BJ (cell line): ENCODE results near the gene HSD11B1. TPM values are rescaled to one million over a fixed set of nuclear protein-coding genes. Genes with fewer than 3 reads are reported as not detected.

Experiments used
- CTCF ChIA-PET: fragments of 350-600 bp; formaldehyde crosslinking; extraction: SDS; loops from one replicate; lab custom pipeline; 2021; ENCODE audit warnings: antibody characterized with exemption, inconsistent platforms; lab: Yijun Ruan, JAX
- POLR2A ChIA-PET: fragments of 300-600 bp; sonication (Branson Sonifier 250); formaldehyde crosslinking; extraction: SDS; loops from one replicate; lab custom pipeline; 2021; ENCODE audit warnings: antibody characterized with exemption; lab: Charles Lee
- DNase-seq: peaks from one replicate; pipeline ENCODE4 v3.0.0-alpha.2; 2011; ENCODE audit warnings: low read depth
- H3K27me3 ChIP-seq: 2 replicates; pipeline ENCODE4 v1.6.0; 2011; ENCODE audit warnings: low read length; ENCODE audit not compliant: control insufficient read depth, insufficient read depth
- H3K36me3 ChIP-seq: 2 replicates; pipeline ENCODE4 v1.5.1; 2011; ENCODE audit warnings: low read length; ENCODE audit not compliant: control insufficient read depth, insufficient read depth
- H3K4me3 ChIP-seq: 2 replicates; pipeline ENCODE4 v1.5.1; 2011; ENCODE audit warnings: low read depth, mild to moderate bottlenecking, control low read depth, low read length
- polyA plus RNA-seq: library from polyadenylated mRNA; depleted of rRNA; stranded (reverse); fragments of >200 nt; gene quantifications from 2 replicates; pipeline ENCODE4 v1.2.3, GENCODE V29; 2011
- TF ChIP-seq, protein P1 (sequence below): IDR thresholded peaks from 2 replicates; pipeline ENCODE4 v1.5.1; 2011; ENCODE audit warnings: low read depth, mild to moderate bottlenecking, control low read depth, inconsistent platforms, low read length, moderate library complexity; ENCODE audit not compliant: insufficient read depth

The HSD11B1 gene
- polyA plus RNA-seq, 1 experiment = 0.15 TPM

DNA sequence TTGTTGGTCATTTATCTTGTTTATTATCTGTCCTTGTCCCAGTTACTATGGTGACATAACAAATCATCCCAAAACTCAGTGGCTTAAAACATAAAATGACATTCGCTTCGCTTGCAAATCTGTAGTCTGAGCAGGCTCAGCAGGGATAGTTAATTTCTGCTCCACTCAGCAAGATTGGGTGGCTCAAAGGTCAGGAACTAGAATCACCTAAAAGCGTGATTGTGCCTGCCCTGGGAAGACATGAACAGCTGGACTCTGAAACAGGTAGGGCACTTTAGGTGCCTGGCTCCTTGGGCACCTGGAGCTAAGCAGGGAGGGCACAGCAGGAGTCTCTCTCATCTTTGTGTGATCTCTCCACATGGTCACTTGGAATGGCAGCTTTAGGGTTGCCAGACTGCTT is 36.5 kb downstream of the HSD11B1 start:
- H3K4me3 ChIP-seq = no peak overlapping the region
- no peak for DNase-seq
- ChIA-PET POLR2A (no interaction called here), CTCF (no interaction called here)
- H3K36me3 ChIP-seq = no peaks in the 10 kb centered on the region
- H3K27me3 ChIP-seq = peaks cover 2% of the 10 kb centered on the region
- TF ChIP-seq, protein P1, sequence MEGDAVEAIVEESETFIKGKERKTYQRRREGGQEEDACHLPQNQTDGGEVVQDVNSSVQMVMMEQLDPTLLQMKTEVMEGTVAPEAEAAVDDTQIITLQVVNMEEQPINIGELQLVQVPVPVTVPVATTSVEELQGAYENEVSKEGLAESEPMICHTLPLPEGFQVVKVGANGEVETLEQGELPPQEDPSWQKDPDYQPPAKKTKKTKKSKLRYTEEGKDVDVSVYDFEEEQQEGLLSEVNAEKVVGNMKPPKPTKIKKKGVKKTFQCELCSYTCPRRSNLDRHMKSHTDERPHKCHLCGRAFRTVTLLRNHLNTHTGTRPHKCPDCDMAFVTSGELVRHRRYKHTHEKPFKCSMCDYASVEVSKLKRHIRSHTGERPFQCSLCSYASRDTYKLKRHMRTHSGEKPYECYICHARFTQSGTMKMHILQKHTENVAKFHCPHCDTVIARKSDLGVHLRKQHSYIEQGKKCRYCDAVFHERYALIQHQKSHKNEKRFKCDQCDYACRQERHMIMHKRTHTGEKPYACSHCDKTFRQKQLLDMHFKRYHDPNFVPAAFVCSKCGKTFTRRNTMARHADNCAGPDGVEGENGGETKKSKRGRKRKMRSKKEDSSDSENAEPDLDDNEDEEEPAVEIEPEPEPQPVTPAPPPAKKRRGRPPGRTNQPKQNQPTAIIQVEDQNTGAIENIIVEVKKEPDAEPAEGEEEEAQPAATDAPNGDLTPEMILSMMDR = no peak

DNA sequence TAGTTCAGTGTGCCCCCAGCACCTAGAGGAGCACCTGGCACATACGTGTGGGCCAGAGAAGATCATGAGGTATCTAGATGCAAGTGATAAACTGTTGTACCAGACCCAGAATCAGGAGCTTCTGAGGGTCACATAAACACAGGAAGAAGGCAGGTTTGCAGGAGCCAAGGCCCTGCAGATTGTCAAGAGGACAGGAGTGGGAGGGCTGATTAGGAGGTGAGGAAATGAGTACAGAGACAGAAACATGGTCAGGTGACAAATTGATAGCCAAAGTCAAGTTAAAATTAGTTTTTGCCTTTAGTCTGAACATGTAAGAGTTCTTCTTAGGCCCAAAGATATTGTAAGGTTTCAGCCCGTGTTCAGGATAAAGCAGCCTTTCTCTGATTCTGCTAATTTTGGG is 37.2 kb downstream of the HSD11B1 start:
- H3K36me3 ChIP-seq = no peaks in the 10 kb centered on the region
- ChIA-PET CTCF (no interaction called here), POLR2A (no interaction called here)

DNA sequence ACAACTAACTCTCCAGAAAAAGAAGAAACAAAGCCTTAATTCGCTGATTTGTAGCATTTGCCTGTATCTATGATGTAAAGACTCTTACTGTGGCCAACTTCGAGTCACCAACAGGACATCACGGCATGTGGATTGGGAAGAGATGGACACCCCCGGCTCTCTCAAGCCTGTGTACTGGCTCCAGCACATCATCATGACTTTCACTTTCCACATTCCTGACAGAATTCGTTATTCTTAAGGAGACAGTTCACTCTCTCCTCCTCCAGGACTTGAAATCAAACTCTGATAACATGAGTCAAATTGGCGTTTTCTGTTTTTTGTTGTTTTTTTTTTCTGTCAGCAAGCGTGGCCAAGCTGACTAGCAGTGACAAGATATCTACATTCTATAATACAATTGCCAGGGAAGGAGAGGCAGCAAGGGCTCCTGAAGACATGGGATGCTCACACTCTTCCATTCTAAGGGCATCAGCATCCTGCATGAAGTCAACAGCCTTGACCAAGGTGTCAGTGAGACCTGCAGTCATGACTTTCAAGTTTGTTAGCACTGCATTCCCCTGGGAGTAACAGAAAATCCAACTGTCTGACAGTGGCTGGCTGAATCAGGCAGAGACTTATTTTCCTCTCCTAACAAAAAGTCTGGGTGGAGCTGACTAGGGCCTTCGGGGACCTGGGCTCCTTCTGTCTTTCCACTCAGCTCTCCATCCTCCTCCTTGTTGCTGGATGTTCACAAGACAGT is 37.9 kb downstream of the HSD11B1 start:
- ChIA-PET CTCF (interaction anchor here (0.8 kb wide), 1 partner anchor 13 kb away, joined by 3 read pairs; no protein-coding TSS in a partner anchor), POLR2A (no interaction called here)
- Histone ChIP-seq H3K4me3 (no peak overlapping the region), H3K36me3 (no peaks in the 10 kb centered on the region), H3K27me3 (peaks cover 2% of the 10 kb centered on the region)
- TF ChIP-seq, protein P1 = no peak
- no peak for DNase-seq

More for the DNA sequence above, 37.2 kb downstream of the HSD11B1 start:
- peaks cover 2% of the 10 kb centered on the region for H3K27me3 ChIP-seq
- DNase-seq = no peak
- TF ChIP-seq, protein P1 = no peak
- no peak overlapping the region for H3K4me3 ChIP-seq

DNA sequence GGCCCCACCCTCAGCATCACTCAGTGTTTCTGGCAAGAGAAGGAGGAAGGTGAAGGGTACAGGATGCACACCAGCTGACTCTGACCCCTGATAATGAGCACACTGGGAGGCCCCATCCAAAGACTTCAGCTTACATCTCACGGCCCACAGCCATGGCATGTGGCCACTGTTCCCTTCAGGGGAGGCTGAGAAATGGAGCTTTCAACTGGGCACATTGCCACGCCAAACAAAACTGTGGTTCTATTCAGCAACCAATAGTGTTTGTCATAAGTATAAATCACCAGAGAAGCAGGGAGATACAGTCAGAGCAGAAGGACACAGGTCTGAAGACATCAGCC is 38.5 kb downstream of the HSD11B1 start:
- DNase-seq = no peak
- ChIA-PET POLR2A (no interaction called here), CTCF (interaction anchor here (0.8 kb wide), 1 partner anchor 14 kb away, joined by 3 read pairs; no protein-coding TSS in a partner anchor)
- TF ChIP-seq, protein P1 = no peak
- Histone ChIP-seq H3K27me3 (peaks cover 2% of the 10 kb centered on the region), H3K36me3 (no peaks in the 10 kb centered on the region), H3K4me3 (no peak overlapping the region)

DNA sequence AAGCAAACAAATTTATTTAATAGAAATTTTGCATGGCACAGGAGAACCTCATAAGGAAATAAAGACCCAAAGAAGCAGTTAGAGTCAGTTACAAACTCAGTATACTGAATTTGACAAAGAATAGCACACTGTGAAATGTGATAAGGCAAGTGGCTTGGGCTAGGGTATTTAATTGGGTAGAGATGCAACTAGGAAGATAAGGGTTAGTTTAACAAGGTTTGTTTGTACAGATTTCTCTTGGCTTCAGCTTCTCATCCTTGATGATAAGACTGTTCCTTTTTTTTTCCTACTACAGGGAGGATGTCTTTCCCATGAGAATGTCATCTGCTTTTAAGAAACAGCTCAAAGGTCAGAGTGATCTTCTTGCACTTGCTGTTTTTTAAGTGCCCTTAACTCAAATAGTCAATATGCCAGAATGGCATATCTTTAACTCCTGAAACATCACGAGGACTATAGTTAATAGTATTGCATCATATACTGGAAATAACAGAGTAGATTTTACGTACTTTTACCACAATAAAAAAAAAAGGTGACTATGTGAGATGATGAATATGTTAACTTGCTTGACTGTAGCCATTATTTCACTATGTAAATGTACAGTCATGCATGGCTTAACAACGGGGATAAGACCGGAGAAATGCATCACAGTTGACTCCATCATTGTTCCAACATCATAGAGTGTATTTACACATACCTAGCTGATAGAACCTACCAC is 42.0 kb downstream of the HSD11B1 start:
- Histone ChIP-seq H3K4me3 (no peak overlapping the region), H3K27me3 (peaks cover 2% of the 10 kb centered on the region), H3K36me3 (no peaks in the 10 kb centered on the region)
- CTCF ChIA-PET = interaction anchor here (0.8 kb wide), 1 partner anchor 9 kb away, joined by 3 read pairs; no protein-coding TSS in a partner anchor
- POLR2A ChIA-PET = no interaction called here
- DNase-seq = no peak
- TF ChIP-seq, protein P1 = no peak
